GM21367 (cell line): ENCODE data around the gene MGAM2.

ENCODE experiments used
- ATAC-seq: cut with Tn5 transposase; IDR thresholded peaks from one replicate; pipeline ENCODE4 v1.9.1; 2021; ENCODE audit not compliant: unreplicated experiment

MGAM2 gene

GRCh38 chr7:142114207-142114606, 2.7 kb downstream of the MGAM2 start:
- no peak for ATAC-seq

- ATAC-seq: no peak
Measured at GRCh38 chr7:142120524-142120923, 9.0 kb downstream of the MGAM2 start.

DNA sequence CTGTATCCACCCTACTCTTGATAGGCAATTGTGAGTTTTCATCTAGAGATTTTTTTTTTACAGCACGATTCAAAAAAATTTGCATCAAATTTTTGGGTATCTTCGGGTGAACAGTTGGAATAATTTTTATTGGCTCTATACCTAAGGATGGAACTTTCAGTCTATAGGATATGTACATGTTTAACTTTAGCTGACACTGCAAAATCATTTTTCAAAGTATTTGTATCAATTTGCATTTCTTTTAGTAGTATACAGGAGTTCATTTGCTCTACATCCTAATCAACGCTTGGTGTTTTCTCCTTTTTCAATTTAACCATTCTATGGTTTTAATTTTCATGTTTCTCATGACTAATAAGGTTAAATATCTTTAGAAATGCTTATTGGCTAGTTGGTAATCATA, 11.7 kb downstream of the MGAM2 start:
- no peak for ATAC-seq

DNA sequence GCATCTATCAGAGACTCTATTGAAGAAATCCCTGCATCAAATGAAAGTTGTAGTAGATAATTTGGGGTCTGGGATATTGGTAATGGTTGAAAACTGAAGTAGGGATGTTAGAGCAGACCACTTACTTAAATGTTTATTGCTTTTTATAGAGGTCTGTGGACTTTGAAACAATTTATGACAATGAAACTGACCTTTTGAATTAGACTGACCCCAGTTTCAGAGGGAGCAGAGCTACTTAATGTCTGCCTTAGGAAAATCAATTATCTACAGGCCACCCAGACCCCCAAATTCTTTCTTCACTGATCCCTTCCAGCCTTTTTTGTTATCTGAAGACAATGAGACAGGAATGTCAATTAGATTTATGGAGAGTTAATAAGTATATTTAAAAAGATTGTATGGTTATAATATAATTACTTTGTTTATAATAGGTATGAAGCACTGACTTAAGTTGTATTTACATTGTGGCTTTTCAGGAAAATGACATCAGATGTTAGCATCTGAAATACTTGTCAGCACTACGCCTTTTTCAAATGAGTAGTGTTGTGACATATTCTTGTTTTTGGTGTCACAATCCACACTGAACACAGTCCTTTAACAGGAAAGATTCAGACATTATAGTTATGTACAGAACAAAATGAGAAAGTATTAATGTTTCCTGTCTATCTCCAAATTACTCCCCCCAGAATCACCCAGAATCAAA, 13.9 kb downstream of the MGAM2 start:
- ATAC-seq: no peak

- ATAC-seq: no peak
Measured at GRCh38 chr7:142130267-142130666, 18.7 kb downstream of the MGAM2 start.

DNA sequence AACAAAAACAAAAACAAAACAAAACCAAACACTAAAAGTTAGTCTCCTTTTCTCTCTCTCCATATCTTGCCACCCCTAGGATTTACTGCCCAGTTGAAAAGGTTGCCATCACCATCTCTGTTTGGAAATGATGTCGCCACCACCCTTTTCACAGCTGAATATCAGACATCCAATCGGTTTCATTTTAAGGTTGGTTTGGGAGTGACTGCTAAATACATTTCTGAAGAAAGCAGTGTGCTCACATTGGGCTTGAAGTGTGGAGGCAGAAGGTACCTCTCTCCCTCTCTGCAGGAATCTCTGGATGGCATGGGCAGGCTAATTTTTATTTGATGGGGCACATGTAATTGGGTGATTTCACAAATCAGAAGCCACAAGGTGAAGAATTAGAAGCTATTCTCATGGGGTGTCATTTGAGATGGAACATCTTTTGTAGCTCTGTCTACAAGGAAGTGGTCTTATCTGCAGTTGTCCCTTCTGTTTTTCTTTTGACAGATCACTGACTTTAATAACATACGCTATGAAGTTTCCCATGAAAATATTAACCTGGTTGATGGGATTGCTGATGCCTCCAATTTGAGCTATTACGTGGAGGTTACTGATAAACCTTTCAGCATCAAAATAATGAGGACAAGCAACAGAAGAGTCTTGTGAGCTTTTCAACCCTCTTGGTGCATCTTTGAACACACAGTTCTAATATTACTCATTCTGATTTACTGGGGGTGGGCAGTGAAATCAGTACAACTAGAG, 20.1 kb downstream of the MGAM2 start:
- no peak for ATAC-seq

DNA sequence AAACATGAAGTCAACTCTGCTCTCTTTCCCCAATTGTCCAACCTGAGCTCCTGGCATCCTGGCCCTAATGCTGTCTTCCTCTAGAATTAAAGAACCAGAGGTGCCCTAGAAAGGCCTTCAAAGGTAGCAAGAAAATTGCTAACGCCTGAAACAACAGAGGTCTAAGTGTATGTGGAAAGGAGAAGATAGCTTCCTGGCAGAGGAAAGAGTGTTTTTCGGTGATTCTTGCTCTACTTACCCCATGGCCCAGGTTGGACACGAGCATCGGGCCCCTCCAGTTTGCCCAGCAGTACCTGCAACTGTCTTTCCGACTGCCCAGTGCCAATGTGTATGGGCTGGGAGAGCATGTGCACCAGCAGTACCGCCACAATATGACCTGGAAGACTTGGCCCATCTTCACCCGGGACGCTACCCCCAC, 22.2 kb downstream of the MGAM2 start:
- ATAC-seq: no peak

- no peak for ATAC-seq
Measured at GRCh38 chr7:142134909-142135308, 23.4 kb downstream of the MGAM2 start.

- no peak for ATAC-seq
Measured at GRCh38 chr7:142138996-142139395, 27.5 kb downstream of the MGAM2 start.

GRCh38 chr7:142139597-142140400, 28.3 kb downstream of the MGAM2 start:
- ATAC-seq: no peak

- ATAC-seq: no peak
Measured at GRCh38 chr7:142140401-142140959, 29.0 kb downstream of the MGAM2 start.

DNA sequence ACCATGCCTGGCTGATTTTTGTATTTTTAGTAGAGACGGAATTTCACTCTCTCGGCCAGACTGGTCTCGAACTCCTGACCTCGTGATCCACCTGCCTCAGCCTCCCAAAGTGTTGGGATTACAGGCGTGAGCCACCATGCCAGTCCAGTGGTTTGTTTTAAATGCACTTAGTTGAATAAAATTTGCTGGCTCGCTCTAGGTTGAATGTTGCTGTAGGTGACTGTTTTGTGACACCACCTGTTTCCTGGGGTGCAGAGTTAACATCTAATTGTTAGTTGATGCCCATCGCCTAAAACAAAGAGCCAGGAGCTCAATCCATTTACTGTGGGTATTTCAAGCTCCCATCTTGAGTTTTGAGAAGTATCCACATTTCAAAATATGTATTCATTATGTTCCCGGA, 31.2 kb downstream of the MGAM2 start:
- ATAC-seq: no peak

DNA sequence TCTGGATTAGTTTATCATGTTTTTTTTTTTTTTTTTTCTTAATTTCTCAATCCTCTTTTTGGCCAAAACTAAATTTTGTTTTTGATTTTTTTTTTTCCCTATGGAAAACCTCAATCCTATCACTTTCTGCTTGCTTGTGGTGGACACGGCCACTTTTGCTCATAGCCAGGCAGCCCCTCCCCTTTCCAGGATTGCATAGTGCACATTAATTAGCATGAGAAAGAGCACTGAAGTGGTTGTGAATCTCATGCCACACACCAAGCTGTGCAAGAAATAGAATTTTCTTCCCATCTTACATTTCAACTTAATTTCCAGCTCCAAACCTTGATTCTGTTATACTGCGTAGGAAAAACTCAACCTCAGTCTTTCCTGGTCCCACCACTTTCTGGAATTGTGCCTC, 34.6 kb downstream of the MGAM2 start:
- no peak for ATAC-seq

DNA sequence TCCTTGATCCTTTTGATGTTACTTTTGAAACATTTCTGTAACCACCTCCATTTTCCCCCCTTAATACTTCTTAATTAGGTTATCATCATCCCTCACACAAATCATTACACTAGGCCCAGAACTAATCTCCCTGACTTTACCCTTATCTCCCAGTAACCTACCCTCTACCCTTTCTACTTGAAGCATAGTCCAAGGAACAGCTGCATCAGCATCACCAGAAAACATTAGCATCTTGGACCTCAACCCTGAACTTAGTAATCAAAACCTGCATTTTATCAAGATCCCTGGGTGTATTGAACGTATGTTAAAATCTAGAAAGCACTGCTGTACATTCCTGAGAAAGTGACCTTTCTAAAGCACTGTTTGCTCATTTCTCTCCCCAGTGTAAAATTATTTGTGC, 38.8 kb downstream of the MGAM2 start:
- ATAC-seq: no peak

DNA sequence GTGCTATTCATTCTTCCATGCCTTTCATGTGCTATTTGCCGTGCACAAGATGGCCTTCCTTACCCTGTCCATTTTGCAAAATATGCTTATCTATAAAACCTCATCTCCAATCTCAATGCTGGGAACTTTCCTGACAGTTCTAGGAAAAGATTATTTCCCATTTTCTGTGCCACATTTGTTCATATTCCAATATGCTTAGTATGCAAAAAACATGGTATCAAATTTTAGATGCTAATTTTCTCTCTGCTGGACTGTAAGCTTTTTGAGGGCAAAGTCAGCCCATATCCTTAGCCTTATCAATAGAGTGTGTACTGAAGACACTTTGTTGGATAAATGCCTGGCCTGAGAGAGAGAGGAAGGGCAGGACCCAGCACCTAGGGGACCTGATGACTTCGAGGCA, 39.4 kb downstream of the MGAM2 start:
- ATAC-seq: no peak

DNA sequence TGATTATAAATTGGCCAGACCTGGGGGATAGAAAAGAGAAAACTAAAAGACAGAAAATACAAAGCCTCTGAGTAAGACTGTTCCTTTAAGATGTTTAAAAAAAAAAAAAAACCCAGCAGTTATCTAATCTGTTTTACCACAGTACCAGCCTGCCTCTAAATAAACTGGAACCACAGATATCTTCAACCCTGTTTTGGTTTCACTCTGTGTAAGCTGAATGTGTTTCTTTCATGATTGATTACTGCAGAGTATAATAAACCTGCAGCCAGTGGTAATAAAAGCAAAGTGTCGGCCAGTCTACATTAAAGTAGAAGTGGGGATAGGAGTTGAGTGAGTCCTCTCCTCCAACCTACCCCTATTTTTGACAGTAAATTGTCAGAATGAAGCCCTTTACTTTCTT, 40.6 kb downstream of the MGAM2 start:
- no peak for ATAC-seq

DNA sequence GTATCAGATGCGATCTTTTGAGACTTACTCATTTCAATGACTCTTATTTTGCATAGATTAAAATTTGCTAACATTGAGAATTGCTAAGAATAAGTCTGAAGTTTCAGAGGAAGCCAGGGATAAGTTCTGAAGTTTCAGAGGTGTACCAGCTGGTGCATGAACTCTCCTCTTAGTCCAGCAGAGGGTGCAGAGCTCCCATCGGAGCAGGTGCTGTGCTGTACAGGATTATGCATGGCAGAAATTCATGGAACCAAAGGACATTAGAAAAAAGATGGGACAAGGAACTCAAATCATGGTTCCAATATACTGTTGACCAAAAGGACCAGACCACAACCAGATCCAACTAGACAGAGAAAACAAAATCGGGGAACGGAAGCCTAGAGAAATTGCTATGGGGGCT, 41.9 kb downstream of the MGAM2 start:
- no peak for ATAC-seq

DNA sequence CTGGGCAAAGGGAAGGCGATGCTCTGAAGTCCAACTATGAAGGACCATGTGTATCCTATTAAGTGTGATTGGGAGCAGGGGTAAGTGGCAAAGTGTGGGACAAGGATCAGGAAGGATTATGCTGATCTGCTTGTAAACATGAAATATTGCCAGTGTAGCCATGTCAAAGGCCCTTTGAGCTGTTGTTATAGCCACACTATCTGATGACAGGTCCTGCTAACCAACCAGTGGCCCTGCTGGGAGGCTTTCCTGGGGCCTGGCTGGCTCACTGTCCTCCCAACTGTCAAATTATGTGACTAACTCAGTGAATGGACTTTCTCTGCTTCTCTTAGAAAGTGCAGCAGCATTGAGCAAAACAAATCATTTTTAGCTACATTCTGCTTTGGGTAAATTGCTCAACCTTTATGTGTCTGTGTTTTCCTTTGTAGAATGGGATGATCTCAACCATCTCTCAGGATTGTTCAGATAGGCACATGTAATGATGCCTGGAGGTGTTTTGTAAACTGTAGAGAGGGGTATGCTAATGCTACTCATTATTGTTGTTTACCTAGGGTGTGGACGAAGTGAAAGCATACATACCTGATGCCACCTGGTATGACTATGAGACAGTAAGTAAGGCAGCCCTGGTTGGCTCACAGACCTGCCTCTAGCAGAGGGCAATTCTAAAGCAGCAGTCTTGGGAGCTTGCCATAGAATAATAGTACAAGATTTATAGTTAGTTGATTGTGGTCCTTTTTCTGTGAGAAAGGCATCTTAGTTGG, 47.4 kb downstream of the MGAM2 start:
- no peak for ATAC-seq

GRCh38 chr7:142161921-142162320, 50.4 kb downstream of the MGAM2 start:
- ATAC-seq: no peak

DNA sequence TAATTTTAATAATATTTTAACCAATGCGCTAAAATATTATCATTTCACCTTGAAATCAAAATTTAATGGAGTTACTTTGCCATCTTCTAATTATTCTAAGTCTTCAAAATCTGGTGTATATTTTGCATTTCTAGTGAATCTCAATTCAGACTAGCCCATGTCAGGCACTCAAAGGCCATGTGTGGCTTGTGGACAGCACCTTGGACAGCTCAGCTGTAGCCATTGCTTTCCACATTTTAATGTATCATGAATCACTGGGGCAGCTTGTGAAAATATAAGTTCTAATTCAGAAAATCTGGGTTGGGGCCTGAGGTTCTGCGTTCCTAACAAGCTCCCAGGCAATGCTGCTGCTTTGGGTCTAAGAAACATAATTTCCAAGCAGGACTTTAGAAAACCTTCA, 57.2 kb downstream of the MGAM2 start:
- no peak for ATAC-seq

DNA sequence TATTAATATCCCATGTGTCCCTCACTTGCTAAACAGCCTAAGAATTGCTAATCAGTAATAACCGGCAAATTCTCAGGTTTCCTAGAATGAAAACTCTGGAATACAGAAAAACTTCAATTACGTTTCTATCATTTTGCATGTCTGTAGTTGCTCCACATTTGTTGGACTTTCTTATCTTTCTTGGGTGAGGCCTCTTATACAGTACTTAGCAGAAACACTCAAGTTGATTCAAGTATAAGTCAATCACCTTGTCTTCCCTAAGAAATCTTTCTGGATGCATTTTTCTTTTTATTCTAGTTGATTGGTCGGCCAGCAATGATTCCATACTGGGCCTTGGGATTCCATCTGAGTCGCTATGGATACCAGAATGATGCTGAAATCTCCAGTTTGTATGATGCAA, 61.4 kb downstream of the MGAM2 start:
- no peak for ATAC-seq
